Right ventricle myocardium superior (tissue), 1 donor: ENCODE measurements around the gene ZNF69. TPM values are rescaled to one million over a fixed set of nuclear protein-coding genes. Genes with fewer than 3 reads are reported as not detected.
"Not testable (repeated sequence)": the region's sequence is repeated elsewhere in the genome, so short reads cannot be mapped to it uniquely, and the experiment has no call there.

Source experiments
- ATAC-seq: fragments of 200-7000 bp; cut with Tn5 transposase; one replicate; pipeline ENCODE4 v1.9.1; 2020; ENCODE audit warnings: mild to moderate bottlenecking; ENCODE audit not compliant: poor library complexity
- DNase-seq: peaks from one replicate; pipeline ENCODE4 v3.0.0-alpha.2; 2020
- intact Hi-C: fragments of 100-400 bp; cut with DNase I; formaldehyde crosslinking; loops from one replicate; pipeline ENCODE4 v1.11.2; 2022
- long read RNA-seq: library from polyadenylated mRNA; unstranded; transcript quantifications from one replicate; pipeline ENCODE4 v2.0.0, GENCODE V29; 2021
- total RNA-seq: library from RNA; stranded (reverse); fragmentation: NEBNext Ultra II Directional; extraction: Animal tissue kit (Norgen Biotek cat#: 25700); gene quantifications from one replicate; pipeline ENCODE4 v1.2.1, GENCODE V29; 2021
- donor health status: DM: no; HTN: yes; CAD: no; lungs with severe emphysema.

ZNF69 gene
- 4.7 TPM for total RNA-seq
- long read RNA-seq, partial matches to known transcripts = 1 of 4 reads
- long read RNA-seq, other reads (novel, unspliced or antisense) = 3 of 4 reads

DNA sequence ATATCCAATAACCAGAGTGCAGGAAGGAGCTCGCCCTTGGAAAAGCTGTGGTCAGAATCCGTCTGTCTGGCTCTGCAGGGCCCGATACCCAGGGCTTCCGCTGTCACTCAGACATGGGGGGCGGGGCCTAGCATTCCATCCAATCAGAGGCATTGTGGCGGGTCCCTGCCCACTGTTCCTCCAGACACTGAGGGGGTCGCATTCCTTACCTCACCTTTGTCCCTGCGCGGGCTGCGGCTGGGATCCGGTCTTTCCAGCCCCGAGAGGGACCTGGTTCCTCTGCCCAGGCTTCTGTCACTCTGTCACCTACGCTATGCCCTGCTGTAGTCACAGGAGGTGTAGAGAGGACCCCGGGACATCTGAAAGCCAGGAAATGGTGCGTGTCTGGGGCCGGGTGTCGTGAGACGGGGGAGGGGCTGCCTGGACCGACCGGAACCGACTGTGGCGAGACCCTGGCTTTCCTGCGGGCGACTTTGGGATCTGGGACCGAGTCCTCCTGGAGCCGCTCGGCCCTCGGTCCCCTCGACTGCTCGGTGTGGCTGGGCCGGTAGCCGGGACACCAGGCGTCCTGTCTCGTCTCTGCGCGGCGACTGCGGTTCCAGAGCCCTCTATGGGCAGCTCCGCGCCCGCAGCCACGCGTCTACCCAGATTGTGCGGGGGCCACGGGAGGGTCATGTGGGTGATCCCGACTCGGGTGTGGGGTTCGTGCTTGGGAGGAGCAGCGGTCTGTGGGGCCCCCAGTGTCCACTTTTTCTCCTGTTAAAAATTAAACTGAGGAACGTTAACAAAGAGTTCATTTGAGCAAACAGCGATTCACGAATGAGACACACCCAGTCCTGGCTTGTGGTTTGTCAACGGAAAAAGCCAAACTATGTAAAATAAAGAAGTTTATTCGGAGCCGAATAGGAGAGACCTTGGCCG is at the start of gene ZNF69:
Gene ZNF69, plus strand, starts transcription at position 172 of the 921 bp plus-strand sequence. Its CDS starts 142 bp downstream, at position 314.
- ATAC-seq = peak; percentile 100
- peak; percentile 94 for DNase-seq
- intact Hi-C loops = loop anchor here (10.0 kb wide), 1 partner anchor 107 kb away; no protein-coding TSS in a partner anchor

DNA sequence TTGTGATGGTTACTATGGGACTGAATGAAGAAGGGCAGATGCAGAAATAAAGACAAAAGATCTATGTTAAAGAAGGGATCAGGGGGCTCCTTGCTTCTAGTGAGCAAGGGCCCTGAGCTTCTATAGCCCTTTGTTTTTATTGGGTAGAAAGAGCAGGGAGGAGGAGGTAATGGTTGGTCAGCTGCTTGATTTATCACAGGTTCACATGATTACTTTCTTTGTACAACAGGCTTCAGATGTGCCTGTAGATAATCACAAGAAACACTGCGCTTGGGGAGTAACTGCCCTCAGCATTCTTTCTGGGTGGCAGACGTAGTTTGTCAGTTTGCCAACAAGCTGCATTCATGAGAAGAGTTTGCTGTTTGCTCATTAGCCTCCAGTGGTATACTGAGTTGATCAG is 43.9 kb upstream of the ZNF69 start:
- ATAC-seq = no peak
- DNase-seq = no peak
- intact Hi-C loops = no loop called here

DNA sequence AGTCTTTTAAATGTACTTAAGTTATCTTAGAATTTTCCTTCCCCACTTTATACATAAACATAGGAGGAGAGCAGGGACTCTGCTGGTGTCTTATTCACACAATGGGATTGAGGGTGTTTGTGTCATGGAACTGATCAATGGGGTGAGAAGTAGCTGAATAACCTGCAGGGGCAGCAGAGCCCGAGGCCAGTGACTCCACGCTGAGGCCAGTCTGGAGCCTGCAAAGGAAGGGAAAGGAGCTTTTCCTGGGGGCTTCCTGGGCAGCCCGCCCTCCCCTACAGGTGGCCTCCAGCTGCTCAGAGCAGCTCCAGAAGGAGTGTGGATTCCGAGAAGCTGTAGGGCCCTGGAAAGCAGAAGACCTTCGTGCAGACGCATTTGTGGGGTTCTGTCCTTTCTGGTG is 40.0 kb upstream of the ZNF69 start:
- ATAC-seq, intact Hi-C loops, DNase-seq: not testable (repeated sequence)

DNA sequence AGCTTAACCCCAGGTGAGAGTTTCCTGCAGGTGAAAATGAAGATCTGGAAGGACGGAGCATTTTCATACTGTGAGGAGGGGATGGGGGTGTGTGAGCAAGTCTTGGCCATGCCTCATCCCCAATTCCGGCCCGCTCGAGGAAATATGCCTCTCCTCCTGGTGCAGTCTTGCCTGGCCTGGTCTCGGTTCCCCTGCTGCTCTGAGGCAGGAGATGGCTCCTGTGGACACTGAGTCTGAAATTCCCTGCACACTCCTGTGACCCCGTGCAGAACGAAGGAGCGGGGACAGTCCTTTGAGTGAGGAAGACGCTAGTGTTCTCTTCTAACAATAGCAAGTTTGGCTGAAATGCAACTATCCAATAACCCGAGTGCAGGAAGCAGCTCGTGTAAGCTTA is 39.4 kb upstream of the ZNF69 start:
- no peak for ATAC-seq
- no peak for DNase-seq
- intact Hi-C loops = no loop called here

DNA sequence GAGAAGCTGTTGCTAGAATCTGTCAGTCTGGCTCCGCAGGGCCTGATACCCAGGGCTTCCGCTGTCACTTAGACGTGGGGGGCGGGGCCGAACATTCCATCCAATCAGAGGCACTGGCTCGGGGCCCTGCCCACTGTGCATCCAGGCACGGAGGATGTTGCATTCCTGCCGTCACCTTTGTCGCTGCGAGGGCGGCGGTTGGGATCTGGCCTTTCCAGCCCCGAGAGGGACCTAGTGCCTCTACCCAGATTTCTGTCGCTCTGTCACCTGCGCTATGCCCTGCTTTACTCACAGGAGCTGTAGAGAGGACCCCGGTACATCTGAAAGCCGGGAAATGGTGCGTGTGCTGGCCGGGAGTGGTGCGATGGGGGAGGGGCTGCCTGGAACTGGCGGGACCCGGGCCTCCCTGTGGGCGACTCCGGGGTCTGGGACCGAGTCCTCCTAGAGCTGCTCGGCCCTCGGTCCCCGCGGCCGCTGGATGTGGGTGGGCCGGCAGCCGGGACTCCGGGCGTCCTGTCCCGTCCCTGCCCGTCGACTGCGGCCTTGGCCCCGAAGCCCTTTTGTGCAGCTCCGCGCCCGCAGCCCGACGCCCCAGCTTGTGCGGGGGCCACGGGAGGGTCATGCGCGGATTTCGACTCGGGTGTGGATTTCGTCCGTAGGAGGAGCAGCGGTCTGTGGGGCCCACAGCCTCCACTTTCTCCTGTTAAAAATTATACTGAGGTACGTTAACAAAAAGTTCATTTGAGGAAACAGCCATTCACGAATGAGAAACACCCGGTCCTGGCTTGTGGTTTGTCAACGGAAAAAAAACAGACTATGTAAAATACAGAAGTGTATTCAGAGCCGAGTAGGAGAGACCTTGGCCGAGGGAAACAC is 38.8 kb upstream of the ZNF69 start, which contains the start of gene ZNF439:
Gene ZNF439, plus strand, starts transcription at position 133 of the 876 bp plus-strand sequence. Its CDS starts 142 bp downstream, at position 275.
- ATAC-seq = peak; percentile 100
- intact Hi-C loops = no loop called here
- peak; percentile 96 for DNase-seq

DNA sequence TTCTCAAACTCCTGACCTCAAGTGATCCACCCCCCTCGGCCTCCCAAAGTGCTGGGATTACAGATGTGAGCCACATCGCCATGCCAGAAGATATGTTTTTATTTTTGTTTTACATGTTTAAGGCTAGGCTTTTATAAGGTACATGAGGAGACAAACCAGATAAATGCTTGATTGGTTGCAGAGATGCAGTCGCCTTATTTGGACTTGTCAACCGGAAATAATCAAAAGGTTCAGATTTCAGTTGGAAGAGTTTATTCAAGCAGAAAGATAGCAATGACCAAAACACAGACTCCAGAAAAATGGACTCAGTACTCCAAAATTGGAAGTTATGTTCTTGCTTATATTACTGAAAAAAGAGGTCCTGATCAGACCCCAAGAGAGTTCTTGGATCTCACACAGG is 37.3 kb upstream of the ZNF69 start:
- intact Hi-C loops, ATAC-seq, DNase-seq: not testable (repeated sequence)

DNA sequence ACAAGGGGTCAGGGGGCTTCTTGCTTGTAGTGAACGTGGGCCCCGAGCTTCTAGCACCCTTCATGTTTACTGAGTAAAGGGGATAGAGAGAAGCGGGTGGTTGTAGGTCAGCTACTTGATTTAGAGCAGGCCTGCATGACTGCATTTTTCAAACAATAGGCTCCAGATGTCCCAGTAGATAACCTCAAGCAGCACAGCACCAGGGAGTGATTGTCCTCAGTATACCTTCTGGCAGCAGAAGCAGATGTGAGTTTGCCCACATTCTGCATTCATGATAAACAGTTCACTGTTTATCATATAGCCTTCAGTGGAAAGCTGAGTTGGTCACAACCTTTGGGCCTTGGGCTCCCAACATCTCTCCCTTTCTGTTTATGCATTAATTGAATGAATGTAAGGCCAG is 34.2 kb upstream of the ZNF69 start:
- intact Hi-C loops = no loop called here
- no peak for DNase-seq
- ATAC-seq = no peak

DNA sequence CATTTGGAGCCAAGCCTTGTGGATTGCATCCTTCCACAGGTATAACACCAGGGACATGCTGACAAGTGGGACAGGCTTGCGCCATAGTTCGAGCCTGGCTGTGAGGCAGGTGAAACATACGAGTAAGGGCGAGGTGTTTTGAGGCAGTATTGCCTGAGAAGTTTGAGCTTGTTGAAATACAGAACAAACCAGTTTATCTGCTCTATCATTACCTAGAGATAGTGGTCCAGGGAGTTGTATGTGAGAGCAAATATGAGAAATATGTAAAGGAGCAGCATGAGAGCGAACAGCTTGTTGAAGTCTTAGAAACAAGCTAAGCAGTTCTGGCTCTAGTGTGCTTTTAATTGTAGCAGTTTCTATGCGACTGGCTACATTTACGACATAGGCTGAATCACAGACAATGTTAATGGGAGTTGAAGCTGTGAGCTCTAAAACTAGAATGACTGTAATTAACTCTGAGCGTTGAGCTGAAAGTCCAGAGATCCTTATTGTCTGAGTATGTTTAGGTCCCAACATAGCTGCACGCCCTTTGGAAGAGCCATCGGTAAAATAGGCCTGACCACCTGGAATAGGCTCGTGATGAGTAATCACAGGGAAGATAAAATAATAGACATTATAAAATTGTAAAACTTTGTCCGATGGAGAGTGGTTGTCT is 30.9 kb upstream of the ZNF69 start:
- intact Hi-C loops = no loop called here
- no peak for ATAC-seq

DNA sequence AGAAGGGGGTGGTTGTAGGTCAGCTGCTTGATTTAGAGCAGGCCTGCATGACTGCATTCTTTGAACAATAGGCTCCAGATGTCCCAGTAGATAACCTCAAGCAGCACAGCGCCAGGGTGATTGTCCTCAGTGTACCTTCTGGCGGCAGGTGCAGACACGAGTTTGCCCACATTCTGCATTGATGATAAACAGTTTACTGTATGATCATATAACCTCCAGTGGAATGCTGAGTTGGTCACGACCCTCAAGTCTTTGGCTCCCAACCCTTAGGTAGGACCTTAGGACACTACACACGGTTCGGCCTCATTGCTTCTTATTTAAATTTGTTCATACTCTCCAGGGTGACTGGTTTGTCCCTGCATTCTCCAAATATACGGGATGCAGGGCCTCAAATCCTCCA is 26.9 kb upstream of the ZNF69 start:
- DNase-seq (no peak), ATAC-seq (no peak)
- intact Hi-C loops = no loop called here

More for the DNA sequence above, 30.9 kb upstream of the ZNF69 start:
- DNase-seq = no peak

DNA sequence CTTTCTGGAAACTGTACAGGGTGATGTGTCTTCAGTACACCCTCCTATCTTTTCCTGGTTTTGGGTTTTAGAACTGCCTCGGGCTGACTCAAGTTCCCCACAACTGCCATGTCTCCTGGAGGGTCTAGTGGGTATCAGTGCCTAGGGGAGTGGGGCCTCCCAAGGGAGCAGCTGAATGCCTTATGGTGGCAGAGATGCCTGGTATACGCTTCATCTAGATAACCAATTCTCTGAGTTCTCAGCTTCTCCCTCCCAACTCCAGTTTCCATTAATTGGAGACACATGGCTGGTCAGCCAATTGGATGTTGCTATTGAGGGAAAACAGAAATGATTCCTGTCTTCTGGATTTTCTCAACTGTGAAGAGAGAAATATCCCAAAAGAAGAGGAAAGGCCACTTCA is 26.3 kb upstream of the ZNF69 start:
- ATAC-seq (no peak), DNase-seq (no peak)
- intact Hi-C loops = no loop called here

DNA sequence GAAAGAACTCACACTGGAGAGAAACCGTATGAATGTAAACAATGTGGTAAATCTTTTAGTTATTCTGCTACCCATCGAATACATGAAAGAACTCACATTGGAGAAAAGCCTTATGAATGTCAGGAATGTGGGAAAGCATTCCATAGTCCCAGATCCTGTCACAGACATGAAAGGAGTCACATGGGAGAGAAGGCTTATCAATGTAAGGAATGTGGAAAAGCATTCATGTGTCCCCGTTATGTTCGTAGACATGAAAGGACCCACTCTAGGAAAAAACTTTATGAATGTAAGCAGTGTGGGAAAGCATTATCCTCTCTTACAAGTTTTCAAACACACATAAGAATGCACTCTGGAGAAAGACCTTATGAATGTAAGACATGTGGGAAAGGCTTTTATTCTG is 19.8 kb upstream of the ZNF69 start:
- intact Hi-C loops, DNase-seq, ATAC-seq: not testable (repeated sequence)

DNA sequence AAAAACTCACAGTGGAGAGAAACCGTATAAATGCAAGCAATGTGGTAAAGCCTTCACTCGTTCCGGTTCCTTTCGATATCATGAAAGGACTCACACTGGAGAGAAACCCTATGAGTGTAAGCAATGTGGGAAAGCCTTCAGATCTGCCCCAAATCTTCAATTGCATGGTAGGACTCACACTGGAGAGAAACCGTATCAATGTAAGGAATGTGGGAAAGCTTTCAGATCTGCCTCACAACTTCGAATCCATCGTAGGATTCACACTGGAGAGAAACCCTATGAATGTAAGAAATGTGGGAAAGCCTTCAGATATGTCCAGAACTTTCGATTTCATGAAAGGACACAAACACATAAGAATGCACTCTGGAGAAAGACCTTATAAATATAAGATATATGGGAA is 19.4 kb upstream of the ZNF69 start:
- DNase-seq = no peak
- intact Hi-C loops = no loop called here
- ATAC-seq = no peak

DNA sequence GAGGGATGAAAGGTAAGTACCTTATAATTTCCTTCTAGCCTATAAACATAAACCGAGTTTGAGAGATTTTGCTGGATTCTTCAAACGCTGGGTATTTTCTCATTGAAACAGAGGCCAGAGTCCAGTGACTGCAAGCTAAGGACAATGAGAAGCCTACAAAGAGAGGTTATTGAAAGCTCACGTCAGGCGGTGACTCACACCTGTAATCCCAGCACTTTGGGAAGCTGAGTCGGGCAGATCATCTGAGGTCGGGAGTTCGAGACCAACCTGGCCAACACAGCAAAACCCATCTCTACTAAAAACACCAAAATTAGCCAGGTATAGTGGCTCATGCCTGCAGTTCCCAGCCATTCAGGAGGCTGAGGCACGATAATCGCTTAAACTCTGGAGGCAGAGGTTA is 15.0 kb upstream of the ZNF69 start:
- ATAC-seq (no peak), DNase-seq (no peak)
- intact Hi-C loops = no loop called here

DNA sequence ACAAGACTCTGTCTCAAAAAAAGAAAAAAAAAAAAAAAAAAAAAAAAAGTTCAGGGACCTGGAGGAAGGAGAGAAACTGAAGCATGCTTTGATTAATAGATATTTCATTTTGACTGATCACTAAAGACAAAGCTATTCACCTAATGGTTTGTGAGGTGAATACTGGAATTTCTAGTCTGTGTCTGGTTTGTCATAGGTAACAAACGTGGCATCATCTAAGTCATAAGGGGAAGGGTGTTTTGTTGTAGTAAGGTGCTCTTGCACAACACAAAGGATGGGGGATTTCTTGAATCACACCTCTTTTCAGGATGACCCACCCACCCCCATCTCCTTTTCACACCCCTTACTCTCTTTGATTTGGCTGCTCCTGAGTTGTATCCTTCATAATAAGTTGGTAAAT is 13.8 kb upstream of the ZNF69 start:
- ATAC-seq (no peak), DNase-seq (no peak)
- intact Hi-C loops = no loop called here

DNA sequence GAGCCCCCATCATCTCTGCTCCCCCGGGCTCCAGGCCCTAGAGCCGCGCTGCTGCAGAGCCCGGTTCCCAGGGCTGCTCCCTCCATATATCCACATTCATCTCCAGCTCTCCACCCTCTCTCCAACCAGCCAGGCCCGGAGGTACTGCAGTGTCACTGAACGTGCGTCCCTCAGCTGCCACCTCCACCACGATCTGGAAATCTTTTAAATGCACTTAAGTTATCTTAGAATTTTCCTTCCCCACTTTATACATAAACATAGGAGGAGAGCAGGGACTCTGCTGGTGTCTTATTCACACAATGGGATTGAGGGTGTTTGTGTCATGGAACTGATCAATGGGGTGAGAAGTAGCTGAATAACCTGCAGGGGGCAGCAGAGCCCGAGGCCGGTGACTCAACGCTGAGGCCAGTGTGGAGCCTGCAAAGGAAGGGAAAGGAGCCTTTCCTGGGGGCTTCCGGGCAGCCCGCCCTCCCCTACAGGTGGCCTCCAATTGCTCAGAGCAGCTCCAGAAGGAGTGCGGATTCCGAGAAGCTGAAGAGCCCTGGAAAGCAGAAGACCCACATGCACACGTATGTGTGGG is 7.8 kb upstream of the ZNF69 start:
- intact Hi-C loops = loop anchor here (5.0 to 10.0 kb wide), 2 partner anchors 115 to 263 kb away; partner anchors contain the start of gene ZNF20
- not testable (repeated sequence) for ATAC-seq, DNase-seq

DNA sequence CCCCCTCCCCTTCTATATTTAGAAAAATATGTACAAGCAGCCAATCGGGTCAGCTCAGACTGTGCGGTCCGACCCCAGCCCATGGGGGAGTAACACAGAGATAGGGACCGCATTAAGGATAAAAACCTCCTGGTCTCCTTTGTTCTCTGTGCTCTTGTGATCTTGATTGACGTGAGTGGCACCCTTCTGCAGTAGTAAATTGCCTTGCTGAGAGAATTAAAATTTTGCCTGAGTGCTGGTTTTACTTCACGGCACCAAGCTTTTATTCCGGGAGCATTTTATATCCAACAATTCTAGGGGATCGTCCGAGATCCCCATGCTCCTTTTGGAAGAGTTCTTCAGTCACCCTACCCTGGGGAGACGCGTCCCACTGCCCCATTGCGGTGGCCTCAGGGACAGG is 7.0 kb upstream of the ZNF69 start:
- no peak for DNase-seq
- intact Hi-C loops = loop anchor here (5.0 to 10.0 kb wide), 2 partner anchors 114 to 262 kb away; partner anchors contain the start of gene ZNF20

DNA sequence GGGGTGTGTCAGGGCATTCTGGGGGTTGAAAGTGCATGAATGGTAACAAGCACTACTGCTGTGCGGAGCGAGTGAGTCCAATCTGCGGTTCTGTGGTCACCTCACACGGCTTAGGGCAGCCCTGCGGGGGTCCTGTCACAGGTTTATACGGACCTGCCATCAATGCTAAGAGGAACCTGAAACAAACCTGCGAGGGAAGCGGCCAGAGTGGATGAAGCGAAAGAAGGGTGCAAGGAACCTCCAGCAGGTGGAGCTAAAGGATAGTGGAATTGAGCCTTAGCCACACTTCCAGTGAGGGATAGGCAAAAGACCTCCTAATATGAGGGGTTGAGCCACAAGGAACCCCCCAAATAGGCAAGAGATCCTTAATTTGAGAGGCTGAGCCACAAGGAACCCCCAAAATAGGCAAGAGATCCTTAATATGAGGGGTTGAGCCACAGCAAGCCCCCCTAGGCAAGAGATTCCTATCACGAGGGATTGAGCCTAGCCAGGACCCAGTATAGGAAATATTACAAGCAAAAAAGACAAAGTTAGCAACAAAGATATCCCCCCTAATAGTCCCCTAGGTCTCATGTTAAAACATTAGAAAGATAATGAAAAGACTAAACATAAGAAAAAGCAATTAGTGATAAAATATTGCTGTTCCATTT is 6.3 kb upstream of the ZNF69 start:
- ATAC-seq = peak; percentile 85
- intact Hi-C loops = loop anchor here (5.0 to 10.0 kb wide), 2 partner anchors 114 to 261 kb away; partner anchors contain the start of gene ZNF20
- peak; percentile 47 for DNase-seq

More for the DNA sequence above, 7.0 kb upstream of the ZNF69 start:
- ATAC-seq = no peak
